Right forelimb (tissue), 1 donor: Measurements from ENCODE around the gene SEMA4C.

ENCODE experiments used
- DNase-seq: peaks from one replicate; pipeline ENCODE4 v3.0.0-alpha.2; 2018

Gene SEMA4C, protein sequence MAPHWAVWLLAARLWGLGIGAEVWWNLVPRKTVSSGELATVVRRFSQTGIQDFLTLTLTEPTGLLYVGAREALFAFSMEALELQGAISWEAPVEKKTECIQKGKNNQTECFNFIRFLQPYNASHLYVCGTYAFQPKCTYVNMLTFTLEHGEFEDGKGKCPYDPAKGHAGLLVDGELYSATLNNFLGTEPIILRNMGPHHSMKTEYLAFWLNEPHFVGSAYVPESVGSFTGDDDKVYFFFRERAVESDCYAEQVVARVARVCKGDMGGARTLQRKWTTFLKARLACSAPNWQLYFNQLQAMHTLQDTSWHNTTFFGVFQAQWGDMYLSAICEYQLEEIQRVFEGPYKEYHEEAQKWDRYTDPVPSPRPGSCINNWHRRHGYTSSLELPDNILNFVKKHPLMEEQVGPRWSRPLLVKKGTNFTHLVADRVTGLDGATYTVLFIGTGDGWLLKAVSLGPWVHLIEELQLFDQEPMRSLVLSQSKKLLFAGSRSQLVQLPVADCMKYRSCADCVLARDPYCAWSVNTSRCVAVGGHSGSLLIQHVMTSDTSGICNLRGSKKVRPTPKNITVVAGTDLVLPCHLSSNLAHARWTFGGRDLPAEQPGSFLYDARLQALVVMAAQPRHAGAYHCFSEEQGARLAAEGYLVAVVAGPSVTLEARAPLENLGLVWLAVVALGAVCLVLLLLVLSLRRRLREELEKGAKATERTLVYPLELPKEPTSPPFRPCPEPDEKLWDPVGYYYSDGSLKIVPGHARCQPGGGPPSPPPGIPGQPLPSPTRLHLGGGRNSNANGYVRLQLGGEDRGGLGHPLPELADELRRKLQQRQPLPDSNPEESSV

DNA sequence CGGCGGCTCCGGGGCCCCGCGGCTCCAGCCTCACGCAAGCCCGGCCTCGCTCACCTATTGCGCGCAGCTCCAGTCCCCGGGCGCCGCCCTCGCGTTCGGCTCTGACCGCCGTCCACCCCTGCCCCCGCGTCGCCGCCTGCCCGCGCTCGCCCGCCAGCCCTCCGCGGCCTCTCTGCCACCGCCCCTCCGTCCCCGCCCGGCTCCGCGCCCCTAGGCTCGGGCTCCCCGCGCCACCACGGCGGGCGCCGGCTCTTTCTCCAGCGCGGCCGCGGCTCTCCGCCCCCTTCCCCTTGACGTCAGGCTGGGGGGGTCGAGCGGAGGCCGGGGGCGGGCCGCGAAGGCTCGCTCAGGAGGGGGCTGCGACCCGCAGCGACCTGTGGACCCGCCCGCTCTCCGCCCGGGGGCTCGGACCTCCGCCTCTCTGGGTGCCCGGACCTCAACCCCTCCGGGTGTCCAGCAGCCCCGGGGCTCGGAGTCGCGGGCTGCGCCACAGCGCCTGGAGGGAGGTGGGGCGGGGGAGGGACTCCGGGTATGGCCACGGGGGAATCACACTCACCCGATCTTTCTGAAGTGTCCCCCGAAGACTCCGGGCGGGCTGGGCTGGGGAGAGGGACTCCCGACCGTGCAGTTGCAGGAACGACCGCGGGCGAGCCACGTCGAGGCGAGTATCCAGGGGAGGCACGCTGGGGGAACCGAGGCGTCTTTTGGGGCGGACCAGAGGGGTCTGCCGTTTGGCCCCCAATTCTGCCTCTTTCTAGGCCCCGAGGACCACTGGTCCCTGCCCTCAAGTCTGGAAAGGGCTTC, at the start of gene SEMA4C:
TSS of gene SEMA4C (minus strand) at position 259 of the 804 bp plus-strand sequence. CDS start 2,194 bp downstream, outside the sequence.
- DNase-seq = peak; percentile 86

DNA sequence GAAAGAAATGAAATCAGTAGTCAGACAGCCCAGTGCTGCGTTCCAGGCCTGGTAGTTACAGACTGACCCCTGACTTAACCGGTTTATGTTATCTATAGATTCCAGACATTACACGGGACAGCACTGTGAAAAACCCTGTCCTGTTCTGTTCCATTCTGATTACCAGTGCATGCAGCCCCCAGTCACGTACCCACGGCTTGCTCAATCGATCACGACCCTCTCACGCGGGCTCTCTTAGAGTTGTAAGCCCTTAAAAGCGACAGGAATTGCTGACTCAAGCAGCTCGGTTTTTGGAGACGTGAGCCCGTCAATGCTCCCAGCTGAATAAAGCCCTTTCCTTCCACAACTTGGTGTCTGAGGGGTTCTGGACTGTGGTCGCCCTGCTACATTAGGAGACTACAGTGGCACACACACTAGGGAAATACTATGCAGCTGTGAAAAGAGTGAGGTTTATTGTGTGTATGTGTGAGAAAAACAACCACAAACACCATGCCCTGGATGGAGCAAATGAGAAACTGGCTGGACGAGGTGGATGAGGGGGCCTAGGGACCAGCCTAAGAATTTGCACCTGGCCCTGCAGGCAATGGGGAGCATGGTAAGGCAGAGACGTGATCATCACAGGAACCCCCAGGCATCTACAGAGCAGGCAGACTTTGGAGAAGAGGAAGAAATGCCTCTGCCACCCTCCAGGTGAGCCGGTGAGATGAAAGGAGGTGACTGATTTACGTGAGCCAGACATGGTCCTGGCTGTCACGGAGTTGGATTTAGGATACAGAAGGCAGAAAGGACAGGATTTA, 49.1 kb upstream of the SEMA4C start:
- no peak for DNase-seq

DNA sequence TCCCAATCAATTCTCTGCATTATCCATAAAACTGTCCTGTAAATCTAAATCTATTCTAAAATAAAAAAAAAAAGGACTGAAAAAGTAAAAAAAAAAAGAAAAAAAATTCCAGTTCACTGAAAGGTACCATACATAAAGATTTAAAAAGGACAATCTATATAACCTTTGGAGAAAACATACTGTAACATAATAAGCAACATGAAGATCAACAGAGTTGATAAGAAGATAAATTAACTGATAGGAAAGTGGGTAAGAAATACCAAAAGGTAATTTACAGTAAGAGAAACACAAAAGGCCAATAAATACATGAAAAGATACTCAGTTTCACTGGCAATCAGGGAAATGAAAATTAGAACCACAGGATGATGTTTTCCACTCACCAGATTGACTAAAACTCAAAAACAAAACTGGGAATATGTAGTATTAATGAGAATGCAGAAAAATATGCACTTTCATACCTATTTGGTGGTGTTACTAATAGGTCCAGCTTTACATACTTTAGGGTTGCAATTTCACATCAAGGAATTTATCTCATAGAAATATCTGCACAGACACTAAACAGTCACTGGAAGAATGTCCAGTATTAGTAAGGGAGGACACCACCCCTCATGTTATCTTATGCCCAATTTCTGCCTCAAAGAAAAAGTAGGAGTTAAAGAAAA, 48.3 kb upstream of the SEMA4C start:
- no peak for DNase-seq

DNA sequence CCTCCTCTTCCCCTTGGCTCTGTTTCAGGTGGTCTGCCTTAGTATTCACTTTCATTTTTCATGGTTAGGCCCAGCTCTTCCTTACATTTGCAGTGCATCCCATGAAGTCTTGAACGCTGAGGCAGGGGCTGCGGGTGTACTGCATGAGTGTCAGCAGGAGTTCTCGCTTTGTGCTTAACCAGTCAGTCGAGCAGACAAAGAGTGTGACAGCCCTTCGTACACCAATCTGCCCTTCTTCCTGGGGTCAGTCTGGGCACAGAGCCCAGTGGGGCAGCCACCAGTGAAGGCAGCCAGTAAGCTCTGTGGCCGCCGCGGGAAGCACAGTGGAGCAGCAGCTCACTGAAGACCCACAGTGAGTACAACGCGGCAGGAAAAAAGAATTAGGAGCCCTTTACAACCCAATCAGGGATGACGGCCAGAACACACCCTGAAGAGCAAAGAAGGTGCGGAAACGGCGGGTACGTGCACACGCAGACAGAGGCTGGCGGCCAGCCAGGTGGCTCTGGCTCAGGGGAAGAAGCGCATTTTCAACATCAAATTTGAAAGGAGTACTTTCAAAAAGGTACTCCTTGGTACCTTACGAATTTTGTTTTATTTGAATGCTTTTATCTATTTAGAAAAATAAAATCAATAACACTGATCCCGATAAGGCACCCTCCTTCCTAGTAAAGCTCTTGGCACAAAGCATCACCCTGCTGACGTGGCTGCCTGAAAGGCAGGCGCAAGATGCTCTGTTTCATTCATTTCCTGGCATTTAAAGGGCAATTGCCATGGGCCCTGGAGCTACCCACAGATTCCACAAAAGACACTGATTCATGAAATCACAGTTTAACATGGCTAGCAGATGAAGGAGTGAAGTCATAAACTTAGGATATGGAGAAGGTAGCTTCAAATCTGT, 47.0 kb upstream of the SEMA4C start:
- DNase-seq = no peak

DNA sequence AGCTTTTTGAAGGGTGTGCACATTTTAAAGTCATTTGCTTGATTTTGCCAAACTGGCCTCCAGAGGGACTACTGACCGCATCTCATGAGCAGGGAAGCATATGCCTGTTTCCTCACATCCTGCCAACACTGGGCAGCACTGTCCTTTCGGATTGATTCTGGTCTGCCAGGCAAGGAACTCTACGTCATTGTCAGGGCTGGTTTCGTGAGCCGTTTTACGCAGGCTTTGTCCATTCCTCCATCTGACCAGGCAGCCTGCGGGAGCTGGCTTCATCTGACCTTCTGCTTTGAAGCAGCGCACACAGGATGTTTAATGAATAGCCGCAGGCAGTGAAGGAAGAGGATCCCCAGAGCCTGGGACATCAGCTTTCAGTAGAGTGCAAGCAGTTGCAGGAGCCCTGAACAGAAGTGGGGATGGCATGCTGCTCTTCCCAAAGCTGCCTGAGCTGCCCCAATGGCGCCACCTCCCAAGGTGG, 46.3 kb upstream of the SEMA4C start:
- DNase-seq = no peak

DNA sequence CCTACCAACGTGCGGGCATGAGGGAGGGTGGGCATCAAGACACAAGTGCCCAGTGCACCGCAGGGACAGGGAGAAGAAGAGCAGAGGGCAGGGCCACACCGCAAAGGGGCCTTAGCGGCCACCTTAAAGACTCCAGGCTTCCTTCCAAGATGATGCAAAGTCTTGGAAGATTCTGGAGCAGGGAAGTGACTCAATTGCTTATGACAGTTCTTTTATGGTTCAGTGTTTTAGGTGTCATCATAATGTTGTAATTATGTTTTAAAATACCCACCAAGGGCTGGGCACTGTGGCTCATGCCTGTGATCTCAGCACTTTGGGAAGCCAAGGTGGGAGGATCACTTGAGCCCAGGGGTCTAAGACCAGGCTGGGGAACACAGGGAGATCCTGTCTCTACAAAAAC, 44.5 kb upstream of the SEMA4C start:
- DNase-seq = no peak

DNA sequence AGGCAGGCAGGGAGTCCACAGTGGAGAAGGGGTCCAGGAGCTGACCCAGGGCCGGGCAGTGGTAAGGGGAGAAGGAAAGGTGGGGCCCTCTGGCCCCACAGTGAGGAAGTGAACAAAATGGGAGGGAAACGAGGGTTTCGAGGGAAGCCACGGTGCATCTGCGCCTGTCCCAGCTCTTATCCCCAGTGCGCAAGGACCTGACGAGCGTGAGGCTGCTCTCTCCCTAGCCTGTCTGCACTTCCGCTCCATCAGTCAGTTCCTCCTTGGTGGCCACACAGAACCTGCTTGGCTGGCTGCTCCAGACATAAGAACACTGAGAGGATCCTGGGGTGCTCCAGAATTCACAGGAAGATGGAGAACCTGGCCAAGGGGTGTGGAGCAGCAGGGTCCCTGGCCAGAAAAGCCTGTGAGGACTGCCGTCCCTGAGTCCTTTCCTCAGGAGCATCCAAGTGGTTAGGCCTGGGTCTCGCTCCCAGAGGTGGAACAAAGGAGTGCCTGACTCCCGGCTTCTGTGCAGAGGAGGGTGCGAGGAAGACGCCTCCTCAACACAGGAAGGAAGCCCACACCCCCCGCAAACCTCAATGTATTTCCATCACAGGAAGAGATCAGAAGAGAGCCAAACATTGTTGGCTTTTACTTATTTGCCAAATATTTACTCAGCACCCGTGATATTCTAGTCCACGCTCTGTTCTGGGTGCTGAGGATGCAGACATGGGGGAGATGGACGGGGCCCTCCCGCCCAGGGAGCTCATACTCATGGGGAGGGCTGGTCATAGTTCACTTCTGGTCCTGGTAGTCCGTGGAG, 43.7 kb upstream of the SEMA4C start:
- DNase-seq = no peak

DNA sequence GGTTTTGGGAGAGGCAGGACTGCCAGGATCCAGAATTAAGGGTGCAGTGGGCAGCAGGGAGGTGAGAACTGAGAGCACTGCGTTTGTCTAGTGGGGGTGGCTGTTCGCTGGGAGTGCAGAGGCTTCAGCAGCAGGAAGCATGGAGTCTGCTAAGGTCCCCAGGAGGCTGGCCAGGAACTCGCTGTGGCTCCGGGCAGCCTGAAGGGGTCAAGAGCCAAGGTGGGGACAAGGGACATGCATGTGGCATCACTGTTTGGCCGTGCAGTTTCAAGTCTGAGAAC, 43.2 kb upstream of the SEMA4C start:
- DNase-seq = no peak

DNA sequence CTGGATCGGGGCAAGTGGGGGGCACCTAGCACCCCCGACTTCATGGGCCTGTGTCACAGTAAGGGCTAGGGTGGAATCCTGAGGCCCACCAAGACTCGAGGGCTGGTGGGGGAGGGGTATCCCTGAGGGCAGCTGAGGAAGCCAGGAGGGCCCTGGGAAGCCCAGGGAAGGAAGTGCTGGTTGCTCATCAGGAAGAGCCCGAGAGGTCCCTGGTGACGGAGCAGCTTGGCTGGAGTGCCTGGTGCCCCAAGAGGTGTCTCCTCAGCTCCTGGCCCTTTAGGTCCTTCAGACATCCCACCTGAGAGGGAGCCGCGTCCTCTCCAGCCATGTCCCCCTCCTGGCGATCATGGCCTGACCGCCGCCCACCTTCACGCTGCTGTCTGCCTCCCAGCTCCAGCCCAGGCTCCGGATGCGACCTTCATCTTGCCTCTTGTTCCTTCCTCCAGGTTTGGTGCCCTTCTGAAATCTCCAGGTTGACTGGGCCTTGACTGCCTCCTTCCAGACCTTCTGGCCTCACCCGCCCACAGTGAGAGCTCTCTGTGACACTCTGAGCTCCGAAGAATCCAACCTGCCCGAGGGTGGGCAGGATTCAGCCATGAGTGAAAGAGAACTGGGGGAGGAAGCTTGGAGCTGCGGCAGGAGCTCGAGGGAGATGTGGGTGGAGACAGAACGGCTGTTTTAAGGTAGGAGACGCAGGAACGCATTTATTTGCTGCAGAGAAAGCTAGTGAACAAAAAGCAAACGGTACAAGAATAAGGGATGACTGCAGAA, 42.7 kb upstream of the SEMA4C start:
- DNase-seq = no peak

DNA sequence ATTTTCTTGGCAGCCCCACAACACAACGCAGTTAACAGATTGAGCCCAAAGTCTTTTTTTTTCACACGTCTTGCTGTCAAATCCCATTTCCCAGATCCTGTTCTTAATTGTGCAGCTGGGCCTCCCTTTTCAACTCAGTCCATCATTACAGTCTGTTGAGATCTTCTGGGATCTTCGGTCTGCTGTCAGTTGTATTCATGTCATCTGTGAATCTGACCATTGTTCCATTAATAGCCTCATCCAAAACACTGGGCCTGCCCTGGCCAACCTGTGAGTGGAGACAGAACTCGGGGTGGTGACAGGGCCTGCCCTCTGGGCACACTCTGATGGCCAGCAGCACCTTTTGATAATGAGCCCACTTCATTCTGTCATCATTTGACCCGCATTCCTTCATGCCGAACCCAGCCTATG, 39.7 kb upstream of the SEMA4C start:
- no peak for DNase-seq

DNA sequence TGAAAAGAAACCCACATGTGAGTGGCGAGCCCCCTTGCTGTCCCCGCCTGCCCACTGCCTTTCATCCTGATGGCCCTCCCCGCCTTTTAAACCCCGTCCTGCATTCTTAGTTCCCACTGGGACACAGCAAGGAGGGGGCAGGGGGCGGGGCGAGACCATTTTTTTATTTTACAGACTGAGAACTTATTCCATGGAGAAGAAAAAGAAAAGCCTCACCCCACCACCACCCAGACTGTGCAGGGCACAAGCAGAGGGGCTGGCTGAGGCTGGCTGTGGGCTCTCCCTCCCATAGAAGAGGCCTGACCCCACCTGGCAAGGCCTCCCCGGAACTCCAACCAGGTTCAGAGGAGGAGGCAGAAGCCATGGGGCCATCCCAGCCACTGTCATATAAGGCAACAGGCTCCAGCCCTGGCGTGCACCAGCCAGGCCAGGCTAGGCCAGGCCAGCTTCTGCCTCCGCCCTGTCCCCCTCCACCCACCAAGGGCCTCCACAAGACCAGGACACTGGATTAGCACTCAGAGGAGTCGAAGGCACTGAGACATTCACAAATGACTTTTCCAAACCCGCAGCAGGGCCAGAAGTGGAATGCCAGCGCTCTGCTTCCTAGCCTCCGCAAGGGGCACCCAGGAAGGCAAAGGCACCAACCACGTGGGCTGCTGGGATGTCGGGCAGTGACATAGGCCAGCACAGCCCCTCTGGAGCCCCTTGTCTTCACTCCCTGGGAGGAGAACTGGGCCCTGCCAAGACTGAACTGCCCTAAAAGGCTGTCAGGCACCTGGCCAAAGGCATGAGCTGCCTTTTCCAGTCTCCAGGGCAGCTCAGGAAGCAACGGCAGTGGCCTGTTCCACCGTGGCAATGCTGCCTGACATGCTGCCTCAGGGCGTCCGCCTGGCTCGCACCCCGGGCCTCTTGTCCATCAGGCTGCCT, 37.5 kb upstream of the SEMA4C start:
- peak; percentile 86 for DNase-seq

DNA sequence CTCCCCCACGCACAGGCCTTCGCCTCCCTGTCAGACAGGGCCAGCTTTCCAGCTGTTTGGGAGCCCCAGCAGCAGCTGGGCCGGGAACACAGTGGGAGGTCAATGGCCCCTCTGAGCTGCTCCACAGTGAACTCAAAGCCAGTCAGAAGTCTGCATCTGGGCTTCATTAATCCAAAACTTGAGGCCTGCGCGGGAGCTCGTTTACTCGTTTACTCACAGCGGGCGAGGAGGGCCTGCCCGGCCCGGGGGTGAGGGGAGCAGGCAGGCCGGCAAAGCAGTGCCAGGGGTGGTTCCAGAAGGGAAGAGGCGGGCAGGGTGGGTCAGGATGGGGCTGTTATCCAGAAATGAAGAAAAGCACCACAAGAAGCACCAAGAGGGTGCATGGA, 36.8 kb upstream of the SEMA4C start:
- peak; percentile 85 for DNase-seq

DNA sequence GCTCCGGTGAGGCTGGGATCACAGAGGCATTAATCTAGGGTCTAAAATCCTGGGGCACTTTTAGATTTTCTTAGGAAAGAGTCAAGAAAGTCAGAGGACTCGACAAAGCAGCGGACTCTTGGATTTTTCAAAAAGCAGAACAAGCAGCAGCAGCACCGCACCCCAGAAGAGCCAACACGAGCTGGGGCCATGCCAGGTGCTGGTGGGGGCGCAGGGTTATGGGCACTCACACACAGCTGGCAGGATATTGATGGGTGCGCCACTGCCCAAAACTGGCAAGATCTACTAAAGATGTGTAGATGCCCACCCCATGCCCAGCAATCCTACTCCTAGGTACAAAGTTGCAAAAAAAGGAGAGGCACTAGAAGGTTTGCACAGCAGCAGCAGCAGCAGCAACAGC, 33.9 kb upstream of the SEMA4C start:
- DNase-seq = no peak

DNA sequence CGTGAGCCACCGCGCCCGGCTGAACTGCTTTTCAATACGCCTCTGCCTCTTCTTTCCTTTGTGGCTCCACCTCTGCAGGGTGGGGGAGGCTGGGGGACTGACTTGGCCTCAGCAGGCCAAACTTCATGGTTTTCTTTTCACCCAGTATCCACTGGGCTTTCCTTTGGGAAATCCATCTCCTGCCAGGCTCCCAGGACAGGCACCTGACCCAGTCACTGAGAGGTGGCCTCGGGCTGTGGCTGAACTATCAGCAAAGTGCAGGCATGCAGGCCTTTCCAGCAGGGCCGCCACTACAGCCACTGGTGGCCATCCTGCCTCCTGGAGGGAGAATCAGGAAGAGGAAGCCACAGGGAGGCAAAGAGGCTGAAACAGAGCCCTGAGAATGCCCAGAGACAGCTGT, 33.4 kb upstream of the SEMA4C start:
- no peak for DNase-seq

DNA sequence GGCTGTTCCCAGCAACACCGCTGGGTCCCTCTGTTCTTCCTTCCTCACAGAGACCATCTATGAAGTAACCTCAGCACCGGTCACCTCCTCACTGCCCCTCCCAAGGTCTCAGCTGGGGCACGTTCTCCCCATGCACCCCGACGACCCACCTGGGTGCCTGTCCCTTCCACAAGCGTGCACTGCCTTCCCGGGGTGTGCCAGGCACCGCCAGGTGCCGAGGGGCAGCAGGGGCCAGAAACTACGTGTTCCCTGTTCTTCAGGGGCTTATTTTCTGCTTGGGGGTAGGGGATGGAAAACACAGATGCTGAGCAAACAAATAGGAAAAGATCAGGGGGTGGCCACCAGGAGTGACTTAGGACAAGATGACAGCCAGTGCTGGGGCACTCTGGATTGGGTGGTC, 30.4 kb upstream of the SEMA4C start:
- DNase-seq = no peak

DNA sequence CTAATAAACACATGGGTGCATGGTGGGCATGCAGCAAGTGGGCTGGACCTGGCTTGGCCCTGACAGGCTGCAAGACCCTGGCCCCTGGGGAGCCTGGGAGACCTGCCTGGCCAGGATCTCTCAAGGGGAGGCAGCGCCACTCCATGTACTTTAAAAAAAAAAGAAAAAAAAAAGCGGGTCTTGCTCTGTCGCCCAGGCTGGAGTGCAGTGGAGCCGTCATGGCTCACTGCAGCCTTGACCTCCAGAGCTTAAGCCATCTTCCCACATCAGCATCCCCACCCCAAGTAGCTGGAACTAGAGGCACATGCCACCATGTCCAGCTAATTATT, 29.5 kb upstream of the SEMA4C start:
- no peak for DNase-seq

DNA sequence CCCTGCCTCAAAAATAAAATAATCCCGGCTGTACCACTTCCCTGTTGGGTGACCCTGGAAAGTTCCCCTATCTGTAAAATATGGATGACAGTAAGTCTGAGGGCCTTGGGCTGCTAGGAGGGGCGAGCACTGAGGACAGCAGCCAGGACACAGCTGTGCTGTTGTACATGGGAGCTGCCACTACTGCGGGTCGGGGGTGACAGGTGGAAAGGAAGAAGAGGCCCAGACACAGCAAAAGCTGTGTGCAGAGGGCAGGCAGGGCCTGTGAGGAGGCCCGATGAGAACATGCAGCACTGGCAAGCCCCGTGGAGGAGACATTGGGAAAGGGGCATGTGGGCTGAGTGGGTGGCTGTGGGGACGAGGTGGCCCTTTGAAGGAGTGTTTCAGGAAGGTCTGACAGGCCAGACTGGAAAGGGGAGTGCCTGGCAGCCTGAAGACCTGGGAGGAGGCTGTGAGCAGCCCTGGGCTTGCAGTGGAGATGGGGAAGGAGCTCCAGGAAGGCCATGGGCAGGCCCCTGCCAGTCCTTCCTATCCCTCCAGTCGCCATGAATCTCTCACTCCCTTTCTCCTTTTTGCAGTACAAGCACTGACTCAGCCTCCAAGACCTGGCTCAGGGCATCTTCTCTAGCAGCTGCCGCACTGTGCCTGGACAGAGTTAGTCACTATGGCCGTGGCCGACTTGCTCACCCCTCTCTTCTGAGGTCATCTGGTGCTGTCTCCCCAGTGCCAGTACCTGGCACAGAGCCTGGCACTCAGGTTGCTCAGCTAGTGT, 28.9 kb upstream of the SEMA4C start:
- DNase-seq = no peak
